ENCODE measurements around the gene PFKFB3. TPM values are rescaled to one million over a fixed set of nuclear protein-coding genes. Genes with fewer than 3 reads are reported as not detected.

Gene PFKFB3
- total and polyA plus RNA-seq, 2 of the 13 experiments (the other 11 are each of a cell fraction or from before 2014, with no cell fraction given) = 1.2 to 13.3 TPM

GRCh38 chr10:6260843-6261242 lies 58.1 kb downstream of the PFKFB3 start:
- no peaks in the 10 kb centered on the region for H4K20me1 ChIP-seq (ENCODE audit: insufficient read depth, low read length)
- intact Hi-C loops (cut with micrococcal nuclease; ENCODE audit: unreplicated experiment) = no loop called here
- H3K4me2 ChIP-seq (ENCODE audit: low read depth, low read length) = no peak overlapping the region
- ChIA-PET POLR2A (no interaction called here), CTCF (ENCODE audit: low intra/inter-chr PET ratio, low total read pairs) (no interaction called here)
- H3K27me3 ChIP-seq (ENCODE audit: control insufficient read depth in 1 of 2, insufficient read depth in 2 of 2, low read length in 2 of 2) = peaks cover 2 to 16% of the 10 kb centered on the region in 2 experiments; a peak in 4 of 5 replicates
- peaks cover 12% of the 10 kb centered on the region; the same call in 1 of the 2 replicates for H3K4me1 ChIP-seq (ENCODE audit: insufficient read depth, low read length)
- BruUV-seq (replicated peaks) = no TSS peak
- H3K27ac ChIP-seq (ENCODE audit: extremely low read length, insufficient read depth, low read length) = no peak overlapping the region
- WGBS (ENCODE audit: low lambda C conversion rate) = 20% methylated on average over 3 of the region's 3 CpGs
- no peak for ATAC-seq
- no peaks in the 10 kb centered on the region for H3K79me2 ChIP-seq (ENCODE audit: insufficient read depth, low read length)
- TF ChIP-seq GABPA (IDR thresholded peaks at IDR 0.05; ENCODE audit: low read depth, low read length) = no peak
- TF ChIP-seq GABPA (CRISPR knock-in tag; IDR thresholded peaks at IDR 0.05; ENCODE audit: low read depth) = no peak
- DNase-seq (ENCODE audit: low spot score) = no peak
- peaks cover 6% of the 10 kb centered on the region; the same call in 1 of the 2 replicates for H3K9me3 ChIP-seq (ENCODE audit: low read length)
- H2AFZ ChIP-seq (ENCODE audit: low read length) = no peak overlapping the region
- no peak overlapping the region for H3K4me3 ChIP-seq (replicated peaks in 1 of 3; ENCODE audit: insufficient read depth in 1 of 3, low read depth in 2 of 3, low read length in 3 of 3)
- in situ Hi-C loops (cut with HindIII; ENCODE audit: extremely low pct_ligation_motif_present, low pct_unique_long_range_greater_than_20kb) = no loop called here
- no peak for FAIRE-seq
- no peak overlapping the region for H3K9ac ChIP-seq (ENCODE audit: insufficient read depth, low read depth, low read length)
- H3K36me3 ChIP-seq (replicated peaks in 1 of 2; ENCODE audit: control insufficient read depth in 1 of 2, insufficient read depth in 2 of 2, low read length in 2 of 2) = no peaks in the 10 kb centered on the region

- Histone ChIP-seq H3K4me3 (replicated peaks in 1 of 3; ENCODE audit: insufficient read depth in 1 of 3, low read depth in 2 of 3, low read length in 3 of 3) (no peak overlapping the region), H3K9ac (ENCODE audit: insufficient read depth, low read depth, low read length) (no peak overlapping the region), H3K4me1 (ENCODE audit: insufficient read depth, low read length) (peaks cover 18% of the 10 kb centered on the region), H2AFZ (ENCODE audit: low read length) (no peak overlapping the region), H3K27ac (ENCODE audit: extremely low read length, insufficient read depth, low read length) (no peak overlapping the region), H3K27me3 (ENCODE audit: control insufficient read depth in 1 of 2, insufficient read depth in 2 of 2, low read length in 2 of 2) (peaks cover 1 to 36% of the 10 kb centered on the region in 2 experiments; a peak in 2 of 5 replicates), H4K20me1 (ENCODE audit: insufficient read depth, low read length) (no peaks in the 10 kb centered on the region), H3K36me3 (replicated peaks in 1 of 2; ENCODE audit: control insufficient read depth in 1 of 2, insufficient read depth in 2 of 2, low read length in 2 of 2) (no peaks in the 10 kb centered on the region), H3K4me2 (ENCODE audit: low read depth, low read length) (no peak overlapping the region), H3K9me3 (ENCODE audit: low read length) (no peaks in the 10 kb centered on the region), H3K79me2 (ENCODE audit: insufficient read depth, low read length) (no peaks in the 10 kb centered on the region)
- ATAC-seq (no peak), DNase-seq (ENCODE audit: low spot score) (no peak), FAIRE-seq (no peak)
- ChIA-PET POLR2A (no interaction called here), CTCF (ENCODE audit: low intra/inter-chr PET ratio, low total read pairs) (no interaction called here)
- 30% methylated on average over 6 of the region's 6 CpGs for WGBS (ENCODE audit: low lambda C conversion rate)
- BruUV-seq (replicated peaks) = no TSS peak
- in situ Hi-C loops (cut with HindIII; ENCODE audit: extremely low pct_ligation_motif_present, low pct_unique_long_range_greater_than_20kb) (no loop called here), intact Hi-C loops (cut with micrococcal nuclease; ENCODE audit: unreplicated experiment) (no loop called here)
- no peak for TF ChIP-seq HOMEZ (CRISPR knock-in tag; IDR thresholded peaks at IDR 0.05; ENCODE audit: low read depth)
- no peak for TF ChIP-seq ZNF747 (CRISPR knock-in tag; IDR thresholded peaks at IDR 0.05; ENCODE audit: borderline replicate concordance)
- no peak for TF ChIP-seq NR2F6 (IDR thresholded peaks at IDR 0.05)
- no peak for TF ChIP-seq NR2F6 (CRISPR knock-in tag; IDR thresholded peaks at IDR 0.05)
- no peak for TF ChIP-seq ZNF724P (CRISPR knock-in tag; IDR thresholded peaks at IDR 0.05; ENCODE audit: borderline replicate concordance)
- TF ChIP-seq E2F5 (CRISPR knock-in tag; conservative IDR thresholded peaks at IDR 0.05) = no peak
- TF ChIP-seq FOXA3 (CRISPR knock-in tag; IDR thresholded peaks at IDR 0.05) = no peak
- TF ChIP-seq SNAI1 (CRISPR knock-in tag; IDR thresholded peaks at IDR 0.05; ENCODE audit: borderline replicate concordance) = no peak
- TF ChIP-seq NPAS2 (CRISPR knock-in tag; IDR thresholded peaks at IDR 0.05; ENCODE audit: borderline replicate concordance) = no peak
- TF ChIP-seq ZNF512B (CRISPR knock-in tag; IDR thresholded peaks at IDR 0.05; ENCODE audit: borderline replicate concordance) = no peak
- TF ChIP-seq CEBPB (IDR thresholded peaks at IDR 0.05; ENCODE audit: borderline replicate concordance, low read depth, low read length) = no peak
- TF ChIP-seq ZKSCAN8 (CRISPR knock-in tag; IDR thresholded peaks at IDR 0.05; ENCODE audit: borderline replicate concordance) = no peak
These were observed 65.2 kb downstream of the PFKFB3 start for GRCh38 chr10:6267941-6268340.
